ENCODE data around the gene LARP4.

LARP4 gene

DNA sequence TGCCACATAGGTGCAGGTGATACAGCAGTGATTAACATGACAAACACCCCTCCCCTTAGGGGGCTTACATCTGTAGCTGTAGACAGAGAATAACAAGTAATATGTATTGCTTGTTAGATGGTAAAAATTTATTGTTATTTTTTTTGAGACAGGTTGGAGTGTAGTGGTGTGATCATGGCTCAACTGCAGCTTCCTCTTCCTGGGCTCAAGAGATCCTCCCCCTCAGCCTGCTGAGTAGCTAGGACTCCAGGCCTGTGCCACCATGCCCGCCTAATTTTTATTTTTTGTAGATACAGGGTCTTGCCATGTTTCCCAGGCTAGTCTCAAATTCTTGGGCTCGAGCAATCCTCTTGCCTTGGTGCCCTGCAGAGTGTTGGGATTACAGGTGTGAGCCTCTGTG is 123.9 kb downstream of the LARP4 start:
- DNase-seq (ENCODE audit: low read depth in 2 of 2), result no peak

DNA sequence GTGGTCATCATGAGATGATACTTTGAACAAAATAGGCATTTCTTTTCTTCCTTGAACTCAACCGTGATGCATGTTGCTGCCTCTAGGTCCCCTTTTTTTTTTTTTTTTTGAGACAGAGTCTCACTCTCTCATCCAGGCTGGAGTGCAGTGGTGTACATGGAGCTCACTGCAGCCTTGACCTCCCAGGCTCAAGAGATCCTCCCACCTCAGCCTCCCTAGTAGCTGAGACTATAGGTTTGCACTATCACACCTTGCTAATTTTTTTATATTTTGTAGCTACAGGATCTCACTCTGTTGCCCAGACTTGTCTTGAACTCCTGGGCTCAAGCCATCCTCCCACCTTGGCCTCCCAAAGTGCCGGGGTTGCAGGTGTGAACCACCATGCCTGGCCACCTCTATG is 124.7 kb downstream of the LARP4 start:
- no peak for DNase-seq (ENCODE audit: low read depth in 2 of 2)

DNA sequence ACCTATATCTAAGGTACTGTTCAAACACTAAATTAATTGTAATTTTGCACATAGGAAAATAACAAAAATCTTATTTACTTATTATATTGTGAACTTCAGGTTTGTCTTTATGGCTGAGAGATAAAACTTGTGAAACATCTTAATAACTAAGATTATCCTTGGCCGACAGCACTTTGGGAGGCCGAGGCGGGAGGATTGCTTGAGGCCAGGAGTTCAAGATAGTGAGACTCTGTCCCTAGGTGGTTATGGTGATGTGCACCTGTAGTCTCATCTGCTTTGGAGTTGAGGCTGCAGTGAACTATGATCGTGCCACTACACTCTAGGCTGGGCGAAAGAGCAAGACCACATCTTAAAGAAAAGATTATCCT is 126.7 kb downstream of the LARP4 start:
- DNase-seq (ENCODE audit: low read depth in 2 of 2), result no peak

DNA sequence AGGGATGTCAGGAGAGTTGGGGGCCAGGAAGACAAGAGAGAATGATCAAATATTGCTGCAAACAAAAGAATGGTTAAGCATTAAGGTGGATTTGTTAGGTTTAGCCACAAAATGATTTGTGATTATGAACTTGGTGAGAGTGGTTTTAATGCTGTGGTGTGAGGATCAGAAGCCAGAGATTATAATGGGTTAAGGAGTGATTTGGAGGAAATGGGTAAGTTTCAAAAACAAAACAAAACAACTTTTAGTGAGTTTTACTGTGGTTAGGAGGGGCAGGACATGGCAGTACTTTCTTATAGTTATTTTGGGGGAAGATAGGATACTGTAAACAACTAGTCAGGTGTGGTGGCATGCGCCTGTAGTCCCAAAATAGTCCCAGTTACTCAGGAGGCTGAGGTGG is 128.1 kb downstream of the LARP4 start:
- DNase-seq (ENCODE audit: low read depth in 2 of 2), result no peak

DNA sequence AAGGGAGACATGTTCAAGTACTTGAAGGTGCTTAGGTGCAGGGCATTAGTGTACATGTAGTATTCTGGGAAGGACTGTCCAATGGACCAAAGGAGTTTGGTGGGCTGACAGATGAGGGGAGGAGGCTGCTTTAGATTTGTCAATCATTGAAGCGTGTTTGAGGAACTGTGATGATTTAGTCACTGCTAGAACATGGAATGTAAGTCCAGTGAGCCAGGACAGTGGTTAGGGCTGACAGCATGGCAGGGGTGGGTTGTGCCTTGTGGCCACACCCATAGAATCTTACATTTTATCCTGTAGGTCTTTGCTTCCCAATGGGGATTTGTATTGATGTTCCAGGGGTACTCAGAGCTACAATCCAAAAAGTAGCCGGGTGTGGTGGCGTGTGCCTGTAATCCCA is 128.7 kb downstream of the LARP4 start:
- DNase-seq (ENCODE audit: low read depth in 2 of 2), result no peak
